ENCODE results near the gene PLCB1.

- no peak for TF ChIP-seq MAX (IDR thresholded peaks at IDR 0.05; ENCODE audit: low read depth, low read length)
- no peak for TF ChIP-seq CTCF (IDR thresholded peaks at IDR 0.05; ENCODE audit: low read depth, low read length)
- TF ChIP-seq POLR2A (IDR thresholded peaks at IDR 0.05; ENCODE audit: extremely low read depth, insufficient read length), result no peak
These were observed 31.5 kb downstream of the PLCB1 start for GRCh38 chr20:8163543-8163942.
